SU-DHL-6 (cell line): ENCODE measurements around the gene ANO10.
"Not testable (repeated sequence)": the region's sequence is repeated elsewhere in the genome, so short reads cannot be mapped to it uniquely, and the experiment has no call there.

ENCODE experiments used
- H2AFZ ChIP-seq: fragments of 200-600 bp; sonication (generic); 2 replicates; pipeline ENCODE4 v1.6.1; 2014; ENCODE audit warnings: low read depth, mild to moderate bottlenecking, moderate library complexity, mixed read lengths, antibody characterized with exemption, low read length; ENCODE audit not compliant: severe bottlenecking
- H3F3A ChIP-seq: fragments of 200-600 bp; shearing (Covaris generic); 2 replicates; pipeline ENCODE4 v1.6.0; 2016; ENCODE audit warnings: antibody characterized with exemption, mild to moderate bottlenecking; ENCODE audit not compliant: insufficient read depth
- H3K27ac ChIP-seq: fragments of 200-600 bp; sonication (generic); 2 replicates; pipeline ENCODE4 v1.5.1; 2016; ENCODE audit warnings: low read depth, mild to moderate bottlenecking, low read length, moderate library complexity, mixed read lengths
- H3K27me3 ChIP-seq: fragments of 200-600 bp; sonication (generic), shearing (Covaris generic); 2 replicates; pipeline ENCODE4 v1.6.0; 2014; ENCODE audit warnings: mild to moderate bottlenecking, low read length
- H3K36me3 ChIP-seq: fragments of 200-600 bp; sonication (generic); 2 replicates; pipeline ENCODE4 v1.6.1; 2014; ENCODE audit warnings: mild to moderate bottlenecking, low read length, mixed read lengths
- H3K4me2 ChIP-seq: fragments of 300-600, 200-600 bp; shearing (Covaris generic), sonication (generic); 2 replicates; pipeline ENCODE4 v1.6.0; 2014; ENCODE audit warnings: low read length, low read depth, mild to moderate bottlenecking; ENCODE audit not compliant: poor library complexity, severe bottlenecking
- H3K4me3 ChIP-seq: fragments of 200-600 bp; sonication (generic); 2 replicates; pipeline ENCODE4 v1.5.1; 2014; ENCODE audit warnings: antibody characterized with exemption, low read length, mild to moderate bottlenecking, mixed read lengths; ENCODE audit not compliant: insufficient read depth, poor library complexity, severe bottlenecking
- H3K79me2 ChIP-seq: fragments of 200-600 bp; sonication (generic); 2 replicates; pipeline ENCODE4 v1.6.1; 2014; ENCODE audit warnings: mild to moderate bottlenecking, low read length, moderate library complexity; ENCODE audit not compliant: insufficient read depth
- H3K9ac ChIP-seq: fragments of 200-600 bp; sonication (generic); 2 replicates; pipeline ENCODE4 v1.7.0; 2014; ENCODE audit warnings: mild to moderate bottlenecking, low read length
- H3K9me2 ChIP-seq: fragments of 200-600 bp; sonication (generic); replicated peaks from 2 replicates; pipeline ENCODE4 v1.6.1; 2014; ENCODE audit warnings: low read length; ENCODE audit not compliant: insufficient read depth
- H3K9me3 ChIP-seq: fragments of 200-600 bp; sonication (generic); 2 replicates; pipeline ENCODE4 v1.6.1; 2014; ENCODE audit warnings: low read length, mixed read lengths; ENCODE audit not compliant: insufficient read depth
- H4K20me1 ChIP-seq: fragments of 200-600 bp; sonication (generic); 2 replicates; pipeline ENCODE4 v1.6.1; 2014; ENCODE audit warnings: low read depth, mild to moderate bottlenecking, antibody characterized with exemption, low read length, moderate library complexity, mixed read lengths
- CTCF ChIP-seq: fragments of 200-600 bp; sonication (generic); IDR thresholded peaks from one replicate; pipeline ENCODE4 v1.5.1; 2017; ENCODE audit warnings: antibody characterized with exemption, mild to moderate bottlenecking, low read length, moderate library complexity; ENCODE audit not compliant: insufficient read depth, poor library complexity, severe bottlenecking
- EZH2phosphoT487 ChIP-seq: fragments of 200-600 bp; sonication (generic), shearing (Covaris generic); conservative IDR thresholded peaks from 2 replicates; pipeline ENCODE4 v1.6.1; 2018; ENCODE audit warnings: mild to moderate bottlenecking, antibody characterized with exemption, low read length, moderate library complexity, mixed read lengths

The ANO10 gene

GRCh38 chr3:43593588-43593987 is 28.2 kb downstream of the ANO10 start:
- H3K4me3 ChIP-seq, H3K27me3 ChIP-seq, H3K27ac ChIP-seq, H3K36me3 ChIP-seq, H3K9me2 ChIP-seq, H3K4me2 ChIP-seq, H3K79me2 ChIP-seq, H3K9me3 ChIP-seq, H3K9ac ChIP-seq, H3F3A ChIP-seq, H2AFZ ChIP-seq, H4K20me1 ChIP-seq: not testable (repeated sequence)

GRCh38 chr3:43591866-43592265 is 29.9 kb downstream of the ANO10 start:
- H3K4me2 ChIP-seq, H3K36me3 ChIP-seq, H3K9ac ChIP-seq, H3K4me3 ChIP-seq, H3K27ac ChIP-seq, H3K27me3 ChIP-seq, H2AFZ ChIP-seq, H3K9me3 ChIP-seq, H3K9me2 ChIP-seq, H3K79me2 ChIP-seq, H4K20me1 ChIP-seq, H3F3A ChIP-seq: not testable (repeated sequence)

- Histone ChIP-seq H3K4me2 (no peak overlapping the region), H3K4me3 (no peak overlapping the region)
Measured at GRCh38 chr3:43587303-43587702, 34.5 kb downstream of the ANO10 start.

GRCh38 chr3:43584043-43584826 is 37.6 kb downstream of the ANO10 start:
- Histone ChIP-seq H4K20me1 (no peaks in the 10 kb centered on the region), H3K79me2 (no peaks in the 10 kb centered on the region), H3K36me3 (no peaks in the 10 kb centered on the region), H3K9ac (no peak overlapping the region), H2AFZ (no peak overlapping the region), H3K9me2 (no peaks in the 10 kb centered on the region), H3K27me3 (no peaks in the 10 kb centered on the region), H3K9me3 (no peaks in the 10 kb centered on the region), H3K4me2 (no peak overlapping the region), H3K4me3 (no peak overlapping the region), H3F3A (no peaks in the 10 kb centered on the region), H3K27ac (no peak overlapping the region)
- TF ChIP-seq CTCF (no peak), EZH2phosphoT487 (no peak)

More at GRCh38 chr3:43587303-43587702, 34.5 kb downstream of the ANO10 start:
- H3K9me2 ChIP-seq = no peaks in the 10 kb centered on the region
- no peaks in the 10 kb centered on the region for H4K20me1 ChIP-seq
- H3K27ac ChIP-seq = no peak overlapping the region
- H2AFZ ChIP-seq = no peak overlapping the region
- no peaks in the 10 kb centered on the region for H3F3A ChIP-seq
- no peak overlapping the region for H3K9ac ChIP-seq
- TF ChIP-seq EZH2phosphoT487 = no peak
- no peak for TF ChIP-seq CTCF
- H3K27me3 ChIP-seq = no peaks in the 10 kb centered on the region
- no peaks in the 10 kb centered on the region for H3K79me2 ChIP-seq
- H3K36me3 ChIP-seq = no peaks in the 10 kb centered on the region
- H3K9me3 ChIP-seq = no peaks in the 10 kb centered on the region
